GM12878 (cell line): ENCODE measurements around the gene ACACA. TPM values are rescaled to one million over a fixed set of nuclear protein-coding genes. Genes with fewer than 3 reads are reported as not detected.

Source experiments
- ATAC-seq: fragments of 200-7000 bp; cut with Tn5 transposase; 3 replicates; pipeline ENCODE4 v1.9.1; 2020; ENCODE audit warnings: mild to moderate bottlenecking, moderate library complexity
- BruUV-seq: library from RNA; stranded (reverse); fragments of 400-500 nt; replicated peaks from 2 replicates; lab custom pipeline; 2021; lab: Mats Ljungman, UMichigan
- CTCF ChIA-PET: fragments of 300-600 bp; sonication (Branson Sonifier 250); formaldehyde crosslinking; extraction: SDS; loops from one replicate; lab custom pipeline; 2021; ENCODE audit warnings: inconsistent platforms; lab: Yijun Ruan, JAX
- POLR2A ChIA-PET: fragments of 350-600 bp; formaldehyde crosslinking; extraction: SDS; loops from one replicate; lab custom pipeline; 2021; ENCODE audit warnings: inconsistent platforms; lab: Charles Lee
- RAD21 ChIA-PET: fragments of 300-600 bp; sonication (Branson Sonifier 250); formaldehyde crosslinking; loops from one replicate; lab custom pipeline; 2023; ENCODE audit warnings: antibody characterized with exemption; ENCODE audit not compliant: unreplicated experiment; lab: Charles Lee
- SMC1A ChIA-PET: fragments of 300-600 bp; sonication (Branson Sonifier 250); formaldehyde crosslinking; loops from one replicate; lab custom pipeline; 2023; ENCODE audit not compliant: unreplicated experiment, uncharacterized antibody; lab: Charles Lee
- DNase-seq: peaks from one replicate; pipeline ENCODE4 v3.0.0-alpha.2; 2011; ENCODE audit warnings: low read depth, low spot score
- FAIRE-seq: peaks from 3 replicates; lab custom pipeline; 2011; peaks lifted over from hg19 to GRCh38; lab: Jason Lieb, UNC
- H2AFZ ChIP-seq: 2 replicates; pipeline ENCODE4 v1.6.0; 2011; ENCODE audit warnings: low read depth, low read length, control low read depth; ENCODE audit not compliant: control insufficient read depth
- H3K27ac ChIP-seq: 2 replicates; pipeline ENCODE4 v1.5.1; 2011; ENCODE audit warnings: control low read depth; ENCODE audit not compliant: control insufficient read depth, insufficient read depth
- H3K27me3 ChIP-seq, 2 experiments: replicated peaks in 1 of 2; 2 replicates each; pipeline versions ENCODE4 v1.6.0 to v1.6.1; 2011; ENCODE audit warnings: low read length in 1 of 2; ENCODE audit not compliant: control insufficient read depth in 2 of 2, insufficient read depth in 2 of 2
- H3K36me3 ChIP-seq, 2 experiments: 2 replicates each; pipeline ENCODE4 v1.5.1; 2011; ENCODE audit warnings: low read length in 1 of 2; ENCODE audit not compliant: control insufficient read depth in 2 of 2, insufficient read depth in 2 of 2
- H3K4me1 ChIP-seq: 2 replicates; pipeline ENCODE4 v1.6.1; 2011; ENCODE audit warnings: mild to moderate bottlenecking, low read length, moderate library complexity, mixed read lengths; ENCODE audit not compliant: control insufficient read depth, insufficient read depth
- H3K4me2 ChIP-seq: 2 replicates; pipeline ENCODE4 v1.6.0; 2011; ENCODE audit warnings: control low read depth; ENCODE audit not compliant: control insufficient read depth, insufficient read depth
- H3K4me3 ChIP-seq: fragments of 200-600 bp; sonication (generic); 2 replicates; pipeline ENCODE4 v1.5.1; 2016
- H3K79me2 ChIP-seq: 2 replicates; pipeline ENCODE4 v1.6.0; 2011; ENCODE audit warnings: low read length; ENCODE audit not compliant: control insufficient read depth, insufficient read depth
- H3K9ac ChIP-seq: 2 replicates; pipeline ENCODE4 v1.8.0; 2011; ENCODE audit warnings: low read length, control low read depth, mixed read lengths; ENCODE audit not compliant: control insufficient read depth, insufficient read depth
- H3K9me3 ChIP-seq: replicated peaks from 3 replicates; pipeline ENCODE4 v1.5.1; 2011; ENCODE audit warnings: mild to moderate bottlenecking, low read length; ENCODE audit not compliant: control insufficient read depth, insufficient read depth
- H4K20me1 ChIP-seq: 2 replicates; pipeline ENCODE4 v1.6.0; 2011; ENCODE audit not compliant: control insufficient read depth, insufficient read depth
- CHD1 ChIP-seq: IDR thresholded peaks from 2 replicates; pipeline ENCODE4 v1.6.1; 2012; ENCODE audit warnings: low read depth, low read length, improper control_type of control experiment
- MEF2A ChIP-seq: IDR thresholded peaks from 2 replicates; pipeline ENCODE4 v1.6.1; 2011; ENCODE audit warnings: low read depth, mild to moderate bottlenecking, low read length, moderate library complexity; ENCODE audit not compliant: insufficient read depth
- MTA3 ChIP-seq: IDR thresholded peaks from 2 replicates; pipeline ENCODE4 v1.6.1; 2012; ENCODE audit warnings: low read length, inconsistent platforms, borderline replicate concordance
- PML ChIP-seq: IDR thresholded peaks from 2 replicates; pipeline ENCODE4 v1.6.1; 2012; ENCODE audit warnings: low read length, inconsistent platforms
- REST ChIP-seq: IDR thresholded peaks from 2 replicates; pipeline ENCODE4 v1.6.1; 2012; ENCODE audit warnings: mild to moderate bottlenecking, low read depth, low read length
- WGBS: methylation state at CpG from one replicate; pipeline ENCODE4 v1.1.6; 2016; ENCODE audit warnings: low lambda C conversion rate; ENCODE audit not compliant: insufficient replicate concordance, insufficient coverage; ENCODE audit errors: missing lambda C conversion rate; 5-methylcytosine and 5-hydroxymethylcytosine counted together
- in situ Hi-C: fragments of 300-500 bp; cut with MboI; formaldehyde crosslinking; loops from 9 replicates; pipeline ENCODE4 v1.14.3; 2018; ENCODE audit warnings: mixed read lengths
- intact Hi-C: fragments of 100-400 bp; cut with micrococcal nuclease; formaldehyde crosslinking; loops from one replicate; pipeline ENCODE4 v1.14.2; 2022; ENCODE audit not compliant: unreplicated experiment
- polyA plus RNA-seq, 11 experiments: library from polyadenylated mRNA; depleted of rRNA in 4 of 11; unstranded in 6 of 11; stranded (reverse) in 5 of 11; fragments of >200 nt; fragmentation: Nextera tagmentation in 4 of 11; fragmentation: Illumina TruSeq in 1 of 11; extraction: Ambion mirVana in 4 of 11; extraction: Trizol in 1 of 11; gene quantifications; 1 replicate in 1 of 11; 2 replicates in 10 of 11; pipeline versions ENCODE4 v1.2.1 to v1.2.3, GENCODE V29; 2011 to 2016; ENCODE audit warnings: inconsistent platforms in 2 of 11, missing spikeins in 2 of 11, low read depth in 1 of 11
- total RNA-seq, 4 experiments: library from RNA; depleted of rRNA in 3 of 4; stranded (reverse); fragments of >200 nt in 3 of 4; fragmentation: Illumina TruSeq in 1 of 4; extraction: Trizol in 1 of 4; gene quantifications; 2 replicates each; pipeline versions ENCODE4 v1.2.1 to v1.2.3, GENCODE V29; 2013 to 2021

Gene ACACA
- total and polyA plus RNA-seq, 10 of the 15 experiments (the other 5 are each of a cell fraction or from before 2014, with no cell fraction given), result 12.9 to 74.2 (median 32.0) TPM

GRCh38 chr17:37051833-37052232, 354.8 kb downstream of the ACACA start (continued):
- no peak for TF ChIP-seq REST
- TF ChIP-seq MTA3, result no peak

DNA sequence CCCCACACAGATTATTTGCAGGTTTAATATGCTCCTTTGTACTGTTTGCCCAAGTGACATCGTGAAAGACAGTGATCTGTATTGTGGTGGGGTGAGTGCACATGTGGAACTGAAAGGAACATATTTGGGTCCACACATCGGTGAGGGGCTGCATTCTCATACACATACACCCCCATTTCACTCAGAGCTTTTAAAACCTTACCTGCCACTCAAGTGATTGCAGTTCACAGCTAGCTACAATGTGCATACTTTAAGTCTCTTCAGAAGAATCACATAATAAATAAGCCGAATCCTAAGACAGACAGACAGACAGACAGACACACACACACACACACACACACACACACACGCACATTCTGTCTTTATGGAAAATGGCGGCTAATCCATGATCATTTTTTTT, 355.3 kb downstream of the ACACA start:
- Histone ChIP-seq H3K4me1 (no peaks in the 10 kb centered on the region), H4K20me1 (no peaks in the 10 kb centered on the region), H3K9ac (no peak overlapping the region), H3K9me3 (no peaks in the 10 kb centered on the region), H3K27ac (no peak overlapping the region), H3K36me3 (peaks cover 13 to 23% of the 10 kb centered on the region in 2 experiments), H3K79me2 (no peaks in the 10 kb centered on the region), H2AFZ (no peak overlapping the region), H3K4me2 (no peak overlapping the region), H3K4me3 (no peak overlapping the region), H3K27me3 (no peaks in the 10 kb centered on the region)
- DNase-seq (no peak), ATAC-seq (no peak), FAIRE-seq (no peak)
- ChIA-PET SMC1A (interaction anchor here (1.9 kb wide), 1 partner anchor 449 kb away, joined by 5 read pairs; the partner anchor contains the start of gene MRM1), CTCF (interaction anchor here (0.8 kb wide), 1 partner anchor 449 kb away, joined by 5 read pairs; no protein-coding TSS in a partner anchor), POLR2A (no interaction called here), RAD21 (no interaction called here)
- in situ Hi-C loops (loop anchor here (25.0 kb wide), 1 partner anchor 439 kb away; the partner anchor contains the start of gene MRM1), intact Hi-C loops (no loop called here)
- 96% methylated on average over 5 of the region's 5 CpGs for WGBS
- no TSS peak for BruUV-seq
- TF ChIP-seq PML (no peak), CHD1 (no peak), MEF2A (no peak)
